GM21367 (cell line): Measurements from ENCODE around the gene DBET.
"Not testable (repeated sequence)": the region's sequence is repeated elsewhere in the genome, so short reads cannot be mapped to it uniquely, and the experiment has no call there.

Source experiments
- ATAC-seq: cut with Tn5 transposase; IDR thresholded peaks from one replicate; pipeline ENCODE4 v1.9.1; 2021; ENCODE audit not compliant: unreplicated experiment

DBET gene

GRCh38 chr4:190064342-190064741, at the start of gene DBET:
Gene DBET, plus strand, starts transcription at chr4:190064502.
- not testable (repeated sequence) for ATAC-seq

GRCh38 chr4:190014771-190015537, 49.3 kb upstream of the DBET start:
- ATAC-seq = no peak

GRCh38 chr4:190015538-190016368, 48.5 kb upstream of the DBET start:
- ATAC-seq = no peak

- ATAC-seq = no peak
Observed at GRCh38 chr4:190016369-190017289, 47.7 kb upstream of the DBET start.

- ATAC-seq = no peak
Observed at GRCh38 chr4:190017357-190018200, 46.7 kb upstream of the DBET start.

GRCh38 chr4:190018201-190018920, 45.9 kb upstream of the DBET start:
- no peak for ATAC-seq

- ATAC-seq = no peak
Observed at GRCh38 chr4:190019023-190019858, 45.1 kb upstream of the DBET start.

- not testable (repeated sequence) for ATAC-seq
Observed at GRCh38 chr4:190019859-190020463, 44.3 kb upstream of the DBET start.

GRCh38 chr4:190020790-190021717, 43.2 kb upstream of the DBET start:
- no peak for ATAC-seq

GRCh38 chr4:190021973-190022372, 42.3 kb upstream of the DBET start:
- ATAC-seq = not testable (repeated sequence)

GRCh38 chr4:190022614-190023281, 41.6 kb upstream of the DBET start:
- ATAC-seq = not testable (repeated sequence)

- not testable (repeated sequence) for ATAC-seq
Observed at GRCh38 chr4:190027156-190027555, 37.1 kb upstream of the DBET start, which contains the start of gene FRG2. Gene FRG2, minus strand, starts transcription at chr4:190027256. Its CDS starts 52 bp downstream, at chr4:190027204.

- not testable (repeated sequence) for ATAC-seq
Observed at GRCh38 chr4:190031264-190031663, 33.0 kb upstream of the DBET start.

- ATAC-seq = not testable (repeated sequence)
Observed at GRCh38 chr4:190037704-190038388, 26.5 kb upstream of the DBET start.

GRCh38 chr4:190040873-190041272, 23.4 kb upstream of the DBET start:
- ATAC-seq = not testable (repeated sequence)

GRCh38 chr4:190047627-190048026, 16.7 kb upstream of the DBET start:
- not testable (repeated sequence) for ATAC-seq
